GM19468 (cell line): Measurements from ENCODE around the gene ANKRD9.

Experiments
- ATAC-seq: cut with Tn5 transposase; IDR thresholded peaks from one replicate; pipeline ENCODE4 v1.9.1; 2021; ENCODE audit warnings: mild to moderate bottlenecking, moderate library complexity, moderate number of reproducible peaks; ENCODE audit not compliant: unreplicated experiment; ENCODE audit errors: extremely low read depth

ANKRD9 gene

GRCh38 chr14:102500158-102500662 lies 9.4 kb downstream of the ANKRD9 start:
- ATAC-seq, result no peak

DNA sequence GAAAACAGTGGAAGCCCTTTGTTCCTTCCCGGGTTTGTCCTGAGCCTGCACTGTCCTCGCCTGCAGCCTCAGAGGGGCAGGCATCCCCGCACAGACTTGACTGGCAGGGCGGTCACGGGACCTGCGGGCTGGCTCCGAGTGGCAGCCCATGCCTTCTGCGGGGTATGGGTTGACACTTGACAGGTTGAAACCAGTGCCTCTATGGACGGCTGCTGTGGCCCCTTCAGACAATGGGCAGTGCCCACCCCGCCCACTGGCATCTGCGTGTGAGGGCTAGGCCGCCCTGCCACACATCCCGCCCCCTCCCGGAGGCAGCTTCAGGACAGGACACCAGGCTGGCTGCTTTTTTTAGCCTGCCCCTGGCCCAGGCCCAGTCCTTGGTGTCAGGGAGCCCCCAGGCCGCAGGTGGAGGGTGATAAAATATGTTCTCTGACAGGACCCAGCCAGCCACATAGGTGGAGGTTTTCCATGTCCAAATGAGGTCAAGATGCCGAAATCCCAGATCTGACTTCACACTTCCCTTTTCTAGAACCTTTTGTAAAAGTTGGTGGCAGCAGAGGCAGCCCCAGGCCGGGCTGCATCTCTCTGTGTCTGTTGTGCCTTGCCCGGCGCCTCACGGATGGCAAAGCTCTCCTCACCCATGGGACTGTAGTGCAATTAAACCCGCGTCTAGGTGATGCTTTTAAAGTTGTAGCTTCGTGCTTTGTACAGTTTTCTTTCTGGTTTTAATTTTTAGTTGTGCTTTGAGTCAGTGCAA lies 10.0 kb downstream of the ANKRD9 start:
- ATAC-seq, result no peak

- no peak for ATAC-seq
These were observed 10.8 kb downstream of the ANKRD9 start for GRCh38 chr14:102498678-102499265.

DNA sequence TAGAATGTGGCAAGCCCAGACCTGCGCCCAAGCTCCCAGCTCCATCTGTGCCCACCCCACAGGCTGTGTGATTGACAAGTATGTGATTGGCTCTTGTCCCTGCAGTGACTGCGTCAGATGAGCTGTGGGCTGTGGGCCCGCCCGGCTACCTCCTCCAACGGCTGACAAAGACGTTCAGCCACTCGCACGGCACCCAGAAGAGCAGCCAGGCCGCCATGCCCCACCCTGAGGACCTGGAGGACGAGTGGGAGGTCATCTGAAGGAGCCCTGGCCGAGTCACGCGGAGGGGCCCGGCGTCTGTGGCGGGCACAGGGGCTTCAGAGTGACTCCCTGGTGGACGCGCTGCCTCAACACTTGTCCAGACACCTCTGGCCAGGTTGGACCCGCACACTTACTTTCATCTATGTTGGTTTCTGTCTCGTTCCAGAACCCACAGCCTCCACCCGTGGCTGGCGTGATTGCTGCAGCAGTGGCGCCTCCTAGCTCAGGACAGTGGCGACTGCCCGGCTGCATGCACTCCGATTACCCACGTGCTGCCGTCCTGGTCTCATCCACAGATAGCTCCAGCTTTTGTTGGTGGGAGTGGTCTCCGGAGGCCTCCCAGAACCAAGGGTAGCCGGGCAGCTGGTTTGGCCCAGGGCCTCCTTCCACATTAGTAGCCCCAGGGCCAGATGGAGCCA lies 11.4 kb downstream of the ANKRD9 start:
- no peak for ATAC-seq

DNA sequence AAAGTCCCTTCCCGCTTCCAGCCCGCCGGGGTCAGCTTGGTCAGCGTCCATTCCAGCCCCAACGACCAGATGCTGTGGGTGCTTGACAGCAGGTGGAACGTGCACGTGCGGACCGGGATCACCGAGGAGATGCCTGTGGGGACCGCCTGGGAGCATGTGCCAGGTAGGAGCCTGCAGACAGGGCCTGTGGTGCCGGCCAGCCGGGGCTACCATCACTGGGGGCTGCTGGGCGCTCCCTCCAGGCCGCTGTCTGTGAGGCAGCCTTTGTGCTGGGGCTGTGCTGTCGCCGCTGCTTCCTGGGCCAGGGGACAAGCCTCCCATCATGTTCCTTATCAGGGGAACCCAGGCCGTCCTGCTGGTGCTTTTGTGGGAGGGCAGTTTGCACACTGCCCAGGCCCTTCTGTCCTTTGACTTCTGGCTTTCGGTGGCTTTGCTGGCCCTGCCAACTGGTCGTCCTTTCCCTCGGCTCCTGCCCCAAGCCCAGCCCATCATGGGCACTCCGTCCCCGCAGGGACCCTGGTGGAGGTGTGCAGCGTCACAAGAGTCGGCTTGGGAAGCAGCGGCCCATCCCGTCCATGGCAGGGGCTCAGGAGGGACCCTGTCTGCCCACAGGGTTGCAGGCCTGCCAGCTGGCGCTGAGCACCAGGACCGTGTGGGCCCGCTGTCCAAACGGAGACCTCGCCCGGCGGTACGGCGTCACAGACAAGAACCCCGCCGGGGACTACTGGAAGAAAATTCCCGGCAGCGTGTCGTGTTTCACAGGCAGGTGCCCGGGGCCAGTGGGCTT lies 12.4 kb downstream of the ANKRD9 start:
- no peak for ATAC-seq

DNA sequence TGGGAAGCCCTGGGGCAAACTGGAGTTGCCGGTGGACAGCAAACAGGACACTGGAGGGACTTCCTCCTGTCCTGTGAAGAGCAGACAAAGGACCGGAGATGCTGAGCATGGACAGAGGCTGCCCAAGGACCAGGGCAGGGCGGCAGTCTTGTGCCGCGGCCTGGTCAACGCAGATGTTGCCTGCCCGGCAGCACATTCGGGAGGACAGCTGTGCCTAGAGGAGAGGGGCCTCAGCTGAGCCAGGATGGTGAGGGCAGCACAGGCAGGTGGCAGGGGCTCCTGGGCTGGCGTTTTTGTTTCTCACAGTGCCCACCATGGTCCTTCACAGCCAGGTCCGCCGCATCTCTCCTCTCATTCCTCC lies 13.3 kb downstream of the ANKRD9 start:
- ATAC-seq, result no peak

- no peak for ATAC-seq
These were observed 13.9 kb downstream of the ANKRD9 start for GRCh38 chr14:102495491-102496330.

DNA sequence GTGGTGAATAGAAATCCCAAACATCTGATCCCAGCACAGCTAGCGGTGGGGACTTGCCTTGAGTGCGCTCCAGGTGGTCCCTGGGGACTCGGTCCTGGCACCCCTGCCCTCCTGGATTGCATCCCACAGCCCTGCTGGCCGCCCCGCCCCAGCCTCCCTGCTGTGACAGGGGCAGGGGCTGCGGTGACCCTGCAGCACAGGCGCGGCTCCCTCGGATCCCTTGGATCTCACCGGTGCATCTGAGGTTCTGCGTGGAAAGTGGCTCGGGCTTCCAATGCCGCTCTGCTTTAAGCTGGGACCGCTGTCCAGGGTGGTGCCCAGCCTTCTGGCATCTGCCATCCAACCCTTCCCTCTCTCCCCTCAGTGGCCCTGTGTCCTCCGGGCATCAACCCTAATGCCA lies 16.0 kb downstream of the ANKRD9 start:
- no peak for ATAC-seq

- ATAC-seq, result no peak
These were observed 16.5 kb downstream of the ANKRD9 start for GRCh38 chr14:102493096-102493495.

- no peak for ATAC-seq
These were observed 17.1 kb downstream of the ANKRD9 start for GRCh38 chr14:102492531-102492910.

DNA sequence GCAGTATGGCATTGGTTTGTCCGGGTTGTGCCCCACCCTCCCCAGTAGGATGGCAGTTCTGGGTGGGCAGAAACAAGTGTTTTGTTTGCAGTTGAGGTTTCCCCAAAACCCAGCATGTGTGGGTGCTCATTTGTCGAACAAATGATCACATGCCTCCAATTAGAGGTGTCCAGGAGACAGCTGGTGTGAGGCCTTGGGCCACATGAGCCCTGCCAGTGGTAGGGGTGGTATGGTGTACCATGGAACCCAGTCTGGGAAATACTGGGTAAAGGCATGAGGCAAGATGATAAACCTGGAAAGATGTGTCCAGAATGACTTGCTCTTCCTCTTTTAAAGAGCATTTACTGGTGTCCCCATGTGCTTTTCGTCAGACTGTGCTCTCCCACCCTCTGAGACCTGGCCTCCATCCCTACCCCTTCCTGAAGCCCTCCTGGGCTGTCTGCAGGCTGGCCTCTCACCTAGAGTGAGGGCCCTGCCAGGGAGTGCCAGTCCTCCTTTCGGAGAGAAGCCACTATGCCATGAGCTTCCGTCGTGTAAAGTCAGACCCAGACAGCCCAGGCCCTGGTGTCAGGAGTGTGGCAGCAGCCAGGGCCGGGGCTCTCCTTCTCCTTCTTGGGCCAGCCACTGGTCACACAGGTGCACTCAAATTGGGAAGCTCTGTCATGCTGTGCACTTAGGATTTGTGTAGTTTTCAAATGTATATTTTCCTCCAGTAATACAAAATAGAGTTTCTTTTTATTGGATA lies 17.6 kb downstream of the ANKRD9 start:
- ATAC-seq, result no peak

DNA sequence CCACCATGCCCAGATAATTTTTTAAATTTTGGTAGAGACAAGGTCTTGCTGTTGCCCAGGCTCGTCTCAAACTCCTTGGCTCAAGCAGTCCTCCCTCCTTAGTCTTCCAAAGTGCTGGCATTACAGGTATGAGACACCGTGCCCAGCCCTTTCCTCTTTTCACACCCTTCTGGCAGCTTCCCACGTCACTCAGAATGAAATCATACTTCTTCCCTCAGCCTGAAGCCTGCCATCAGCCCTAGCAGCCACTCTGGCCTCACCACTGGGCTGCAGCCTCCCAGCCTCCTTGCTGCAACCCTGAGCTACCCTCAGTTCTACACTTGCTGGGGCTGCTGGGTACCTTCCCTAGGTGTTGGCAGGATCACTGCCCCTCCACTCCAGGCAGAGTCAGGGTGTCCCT lies 18.2 kb downstream of the ANKRD9 start:
- ATAC-seq, result no peak

- no peak for ATAC-seq
These were observed 19.1 kb downstream of the ANKRD9 start for GRCh38 chr14:102490456-102490855.

GRCh38 chr14:102487204-102487577 lies 22.4 kb downstream of the ANKRD9 start:
- ATAC-seq, result no peak

GRCh38 chr14:102486513-102487203 lies 22.9 kb downstream of the ANKRD9 start:
- ATAC-seq, result no peak

- no peak for ATAC-seq
These were observed 23.7 kb downstream of the ANKRD9 start for GRCh38 chr14:102485693-102486512.

DNA sequence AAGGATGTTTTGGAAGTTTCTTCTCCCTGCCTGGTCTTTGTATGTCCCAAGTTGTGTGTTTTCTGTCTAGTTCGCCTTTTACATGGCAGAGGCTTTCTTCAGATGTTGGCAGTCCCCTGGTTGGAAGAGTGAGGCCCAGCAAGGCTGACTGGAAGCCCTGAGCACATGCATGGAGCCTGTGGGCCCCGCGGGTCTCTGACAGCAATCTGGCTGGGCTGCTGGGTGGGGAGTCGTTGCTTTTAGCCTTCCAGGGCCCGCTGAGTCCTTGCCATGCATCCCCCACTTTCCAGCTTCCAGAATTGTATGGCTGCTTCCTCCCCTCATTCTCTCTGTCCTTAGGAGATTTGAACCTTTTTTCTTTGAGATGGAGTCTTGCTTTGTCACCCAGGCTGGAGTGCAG lies 25.3 kb downstream of the ANKRD9 start:
- no peak for ATAC-seq

DNA sequence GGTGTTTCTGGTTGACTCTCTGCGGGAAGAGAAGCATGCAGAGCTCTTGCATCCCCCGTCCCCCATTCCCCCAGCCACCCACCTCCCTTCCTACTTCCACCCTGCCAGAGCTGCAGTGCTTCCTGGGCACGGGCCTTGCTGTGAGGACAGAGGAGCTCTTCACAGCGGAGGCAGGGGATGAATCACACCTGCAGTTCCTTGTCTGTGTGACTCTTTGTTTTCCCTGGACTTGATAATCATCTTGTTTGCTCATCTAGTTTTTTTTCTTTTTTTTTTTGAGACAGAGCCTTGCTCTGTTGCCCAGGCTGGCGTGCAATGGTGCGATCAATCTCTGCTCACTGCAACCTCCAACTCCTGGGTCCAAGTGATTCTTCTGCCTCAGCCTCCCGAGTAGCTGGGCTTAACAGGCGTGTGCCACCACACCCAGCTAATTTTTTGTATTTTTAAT lies 27.8 kb downstream of the ANKRD9 start:
- no peak for ATAC-seq
